HG03175 (cell line): ENCODE results near the gene NPAS3.

Experiments
- ATAC-seq: cut with Tn5 transposase; IDR thresholded peaks from one replicate; pipeline ENCODE4 v1.9.1; 2021; ENCODE audit warnings: mild to moderate bottlenecking, moderate library complexity; ENCODE audit not compliant: unreplicated experiment

NPAS3 gene

DNA sequence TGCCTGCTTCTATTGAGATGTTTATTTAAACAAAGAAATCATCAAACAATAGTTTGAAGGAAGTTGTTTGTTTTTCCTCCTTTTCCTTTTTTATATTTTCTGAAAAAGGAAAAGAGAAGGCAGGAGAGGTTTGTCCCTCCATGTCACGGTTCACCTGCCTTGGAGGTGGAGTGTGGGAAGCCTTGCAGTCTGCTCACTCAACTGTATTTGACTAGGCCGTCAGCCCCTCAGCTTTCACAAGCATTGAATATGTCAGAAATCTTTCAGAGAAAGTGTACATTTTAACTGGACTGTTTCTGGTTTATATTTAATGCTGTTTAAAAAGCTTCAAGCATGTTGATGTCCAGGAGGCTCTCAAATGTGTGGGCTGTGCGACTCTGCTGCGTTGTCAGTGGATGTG lies 370.4 kb downstream of the NPAS3 start:
- ATAC-seq = no peak

- ATAC-seq = no peak
These were observed 376.5 kb downstream of the NPAS3 start for GRCh38 chr14:33315217-33315616.

DNA sequence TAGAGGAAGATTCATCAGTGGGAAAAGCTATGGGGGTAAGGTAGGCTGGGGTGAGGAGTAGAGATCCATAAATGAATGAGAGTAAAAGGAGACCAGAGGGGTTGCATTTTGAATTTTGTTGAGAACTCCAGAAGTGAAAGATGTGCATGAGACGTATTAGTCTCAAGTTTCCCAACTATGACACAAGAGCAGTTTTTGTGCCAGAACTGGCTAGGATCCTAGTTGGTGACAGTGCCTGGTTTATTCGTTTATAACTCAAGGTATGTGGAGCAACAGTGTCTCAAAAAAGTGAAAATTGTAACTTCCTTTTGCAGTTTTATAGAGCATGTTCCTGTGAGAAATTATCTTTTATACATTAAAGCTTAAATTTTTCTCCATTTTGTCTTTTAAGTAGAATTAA lies 377.0 kb downstream of the NPAS3 start:
- no peak for ATAC-seq

DNA sequence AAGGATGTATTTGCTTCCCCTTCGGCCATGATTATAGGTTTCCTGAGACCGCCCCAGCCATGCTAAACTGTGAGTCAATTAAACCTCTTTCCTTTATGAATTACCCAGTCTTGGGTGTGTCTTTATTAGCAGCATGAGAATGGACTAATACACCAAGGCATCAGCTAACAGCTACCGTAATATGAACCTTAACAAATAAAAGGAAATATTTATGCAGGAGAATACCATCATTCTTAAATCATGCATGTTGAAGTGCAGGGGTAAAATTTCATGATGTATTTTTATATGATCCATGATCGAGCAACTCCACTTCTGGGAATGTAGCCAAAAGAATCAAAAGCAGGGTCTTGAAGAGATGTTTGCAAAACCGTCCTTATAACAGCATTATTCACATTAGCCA lies 379.0 kb downstream of the NPAS3 start:
- no peak for ATAC-seq

DNA sequence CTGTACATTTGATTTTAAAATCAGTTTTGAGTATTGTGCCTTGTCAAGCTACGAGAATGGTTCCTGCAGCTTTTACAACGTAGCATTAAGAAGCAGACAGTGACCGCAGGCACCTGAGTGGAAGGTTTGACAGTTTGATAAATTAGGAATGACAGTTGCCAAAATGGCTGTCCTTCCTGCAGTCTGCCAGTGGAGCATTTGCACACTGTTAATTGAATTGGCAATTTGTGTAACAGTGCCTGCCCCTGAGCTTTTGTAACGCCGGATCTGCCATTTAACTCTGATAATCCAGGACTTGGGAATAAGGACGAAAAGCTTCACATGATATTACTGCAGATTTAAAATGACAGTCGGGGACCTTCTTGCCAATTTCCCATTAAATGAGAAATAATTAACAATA lies 385.3 kb downstream of the NPAS3 start:
- no peak for ATAC-seq

DNA sequence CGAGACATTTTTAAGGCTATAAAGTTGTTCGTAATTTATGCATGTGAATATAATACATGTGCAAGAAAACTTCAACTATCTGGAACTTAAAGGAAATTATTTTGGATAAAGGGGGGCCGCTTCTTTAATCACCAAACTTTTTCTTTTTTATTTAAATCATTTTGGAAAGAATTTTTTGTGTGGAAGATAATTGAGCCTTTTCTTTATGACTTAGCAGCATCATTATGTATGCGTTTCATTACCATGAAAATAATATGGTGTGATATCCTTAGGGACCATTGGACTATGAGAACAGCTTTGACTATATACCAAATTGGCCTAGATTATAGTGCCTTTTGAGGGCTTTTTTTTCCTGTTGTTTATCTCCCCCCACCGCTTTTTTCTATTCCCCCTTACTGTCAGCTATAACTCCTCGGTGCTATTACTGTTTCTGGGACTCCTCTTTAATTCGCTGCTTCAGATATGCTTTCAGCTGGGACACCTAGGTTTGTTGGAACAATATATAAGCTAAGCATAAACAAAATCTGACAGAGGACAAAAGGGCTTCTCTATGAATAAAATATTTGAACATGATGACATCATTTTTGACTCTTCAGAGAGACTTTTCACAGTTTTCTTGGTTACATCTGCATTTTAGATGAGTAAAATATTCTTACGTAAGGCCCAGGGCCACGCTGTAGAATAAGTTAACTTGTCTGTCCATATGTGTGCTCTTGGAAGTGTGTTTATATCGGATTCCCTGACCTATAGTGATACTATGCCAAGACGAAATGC lies 392.7 kb downstream of the NPAS3 start:
- ATAC-seq = no peak

DNA sequence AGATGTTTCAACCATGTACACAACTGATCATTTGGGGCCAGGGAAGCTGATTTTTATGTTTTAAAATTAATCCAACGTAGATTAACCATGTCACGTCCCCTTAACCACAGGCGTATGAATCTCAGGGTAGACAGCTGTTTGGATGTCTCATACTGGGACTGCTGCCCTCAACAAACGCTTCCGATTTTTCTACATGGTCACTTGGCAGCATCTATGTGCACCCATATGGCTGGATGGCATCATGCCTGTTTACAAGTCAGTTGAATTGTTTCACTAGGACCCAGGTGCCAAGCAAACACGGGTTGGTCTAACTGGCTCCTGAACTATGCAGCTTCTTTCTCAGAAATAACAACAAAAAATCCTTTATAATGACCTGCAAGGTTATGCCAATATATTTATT lies 393.8 kb downstream of the NPAS3 start:
- no peak for ATAC-seq

- no peak for ATAC-seq
These were observed 396.7 kb downstream of the NPAS3 start for GRCh38 chr14:33335366-33335765.

GRCh38 chr14:33342299-33342974 lies 403.8 kb downstream of the NPAS3 start:
- ATAC-seq = no peak

DNA sequence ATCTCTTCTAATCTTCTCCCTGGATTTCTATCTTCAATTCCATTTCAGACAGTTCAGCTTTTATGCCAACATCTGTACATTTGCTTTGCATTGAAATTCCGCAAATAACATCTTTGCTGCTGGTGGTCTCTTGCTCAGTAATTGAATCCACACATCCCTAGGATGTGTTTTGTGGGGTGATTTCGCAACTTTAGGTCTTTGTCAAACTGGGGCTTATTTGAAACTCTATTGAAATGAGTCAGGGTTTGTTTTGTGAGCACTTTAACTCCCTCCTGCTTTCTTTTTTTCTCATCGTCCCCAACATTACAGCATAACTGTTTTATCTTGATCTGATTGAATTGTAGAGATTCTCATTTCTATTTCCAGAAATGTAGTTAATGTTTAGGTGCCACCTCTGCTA lies 404.3 kb downstream of the NPAS3 start:
- ATAC-seq = no peak

GRCh38 chr14:33347796-33348195 lies 409.1 kb downstream of the NPAS3 start:
- ATAC-seq = no peak

- no peak for ATAC-seq
These were observed 409.8 kb downstream of the NPAS3 start for GRCh38 chr14:33348510-33348909.

GRCh38 chr14:33349871-33350270 lies 411.2 kb downstream of the NPAS3 start:
- no peak for ATAC-seq

DNA sequence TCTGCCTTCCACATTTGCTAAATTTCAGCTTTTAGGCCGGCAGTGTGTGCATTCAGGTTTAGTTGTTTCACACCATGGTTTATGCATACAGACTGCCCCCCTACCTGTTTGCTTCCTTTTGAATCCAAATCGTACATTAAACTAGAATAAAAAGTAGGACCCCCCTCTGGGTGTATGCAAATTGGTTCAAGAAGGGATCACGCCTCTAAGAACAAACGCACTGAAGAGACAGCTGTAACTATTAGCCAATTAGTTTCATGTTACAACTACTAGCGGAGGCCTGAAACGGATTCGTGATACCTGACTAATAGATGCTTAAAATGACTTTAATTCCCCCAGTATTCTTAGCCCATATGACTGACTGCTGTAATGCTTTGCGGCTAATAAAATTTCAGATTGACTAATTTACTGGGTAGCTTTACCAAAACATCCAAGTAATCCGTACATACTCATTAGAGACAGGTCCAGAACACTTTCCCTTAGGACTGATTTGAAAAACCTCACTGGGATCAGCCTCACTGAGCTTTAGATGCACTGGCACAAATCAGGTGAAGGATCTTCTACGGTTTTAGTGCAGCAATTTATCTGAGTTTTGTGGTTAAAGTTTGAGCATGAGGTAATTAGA lies 411.8 kb downstream of the NPAS3 start:
- no peak for ATAC-seq

GRCh38 chr14:33352821-33353220 lies 414.1 kb downstream of the NPAS3 start:
- ATAC-seq = no peak

GRCh38 chr14:33356181-33356580 lies 417.5 kb downstream of the NPAS3 start:
- ATAC-seq = no peak

DNA sequence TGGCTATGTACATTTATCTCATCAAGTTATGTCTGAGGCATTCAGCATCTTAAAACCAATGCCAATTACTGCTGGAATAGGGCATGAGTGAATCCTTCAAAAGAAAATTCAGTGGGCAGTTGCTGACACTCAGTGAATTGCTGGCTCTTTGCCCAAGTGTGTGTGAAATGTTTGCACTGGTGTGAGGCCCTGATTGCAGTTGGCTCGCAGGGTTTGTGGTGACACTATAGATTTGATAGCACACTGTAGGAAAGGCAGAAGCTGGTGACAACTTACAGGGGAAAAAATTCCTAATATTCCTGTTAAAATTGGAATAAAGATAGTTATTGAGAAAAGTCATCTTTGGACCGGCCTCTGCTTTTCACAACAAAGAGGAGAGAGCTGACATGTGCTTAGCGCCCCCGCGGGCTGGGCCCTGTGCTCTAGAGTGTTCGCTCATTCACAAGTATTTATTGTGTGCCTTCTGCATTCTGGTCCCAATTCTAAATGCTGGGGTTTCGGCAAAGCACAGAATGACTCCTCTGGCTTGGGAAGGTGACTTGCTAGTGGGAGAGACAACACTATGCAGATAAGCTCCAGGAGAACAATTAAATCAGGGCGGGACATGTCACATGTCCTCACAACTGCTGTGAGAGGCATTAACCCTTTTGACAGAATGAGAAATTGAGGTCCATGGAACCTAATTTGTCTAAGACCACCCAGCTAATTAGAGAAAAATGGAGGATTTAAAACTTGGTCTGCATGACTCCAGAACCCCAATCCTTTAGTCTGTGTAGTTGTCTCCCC lies 418.7 kb downstream of the NPAS3 start:
- no peak for ATAC-seq

- no peak for ATAC-seq
These were observed 420.7 kb downstream of the NPAS3 start for GRCh38 chr14:33359288-33359881.

GRCh38 chr14:33362934-33363333 lies 424.3 kb downstream of the NPAS3 start:
- no peak for ATAC-seq

DNA sequence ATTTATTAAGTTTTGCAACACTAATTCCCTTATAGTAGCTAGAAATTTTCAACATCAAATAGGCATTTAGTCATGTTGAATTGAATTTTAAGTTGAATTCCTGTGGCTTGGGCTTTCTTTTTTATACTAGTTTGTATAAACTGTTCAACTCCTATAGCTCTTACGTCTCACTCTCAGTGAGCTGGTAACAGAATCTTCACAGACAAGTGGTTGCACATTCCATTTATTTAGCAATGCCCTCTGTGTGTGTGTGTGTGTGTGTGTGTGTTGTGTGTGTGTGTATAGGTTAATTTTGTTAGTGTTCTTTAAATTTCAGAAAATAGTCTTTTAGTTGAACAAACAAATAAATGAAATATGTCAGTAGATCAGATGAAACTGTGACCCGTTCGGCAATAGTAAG lies 425.0 kb downstream of the NPAS3 start:
- ATAC-seq = no peak

DNA sequence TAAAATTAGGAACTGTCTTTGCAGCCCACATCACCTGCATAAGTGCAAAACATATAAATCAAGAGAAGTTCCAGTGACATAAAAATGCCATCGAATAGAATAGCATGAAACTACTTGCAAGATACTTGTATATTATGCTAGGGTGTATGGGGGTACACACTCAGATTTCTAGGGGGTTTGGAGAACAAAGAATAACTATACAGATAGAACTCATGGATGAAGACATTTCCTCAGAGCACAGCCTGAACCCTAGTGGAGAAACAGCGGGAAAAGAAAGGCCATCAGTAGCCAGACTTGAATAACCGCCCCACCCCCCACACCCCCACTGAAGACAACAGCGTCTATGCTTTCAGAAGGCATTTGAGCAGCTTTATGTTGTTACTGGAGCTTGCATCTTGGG lies 425.8 kb downstream of the NPAS3 start:
- no peak for ATAC-seq
